Smooth muscle cell (in vitro differentiated cells): Measurements from ENCODE around the gene NKD2. TPM values are rescaled to one million over a fixed set of nuclear protein-coding genes. Genes with fewer than 3 reads are reported as not detected.

ENCODE experiments used
- DNase-seq: peaks from one replicate; lab custom pipeline; 2025; ENCODE audit not compliant: unreplicated experiment; lab: John Stamatoyannopoulos, UW
- H2AFZ ChIP-seq: fragments of 200-600 bp; sonication (generic); 2 replicates; pipeline ENCODE4 v1.6.0; 2016; ENCODE audit warnings: antibody characterized with exemption, low read depth, mild to moderate bottlenecking
- H3F3A ChIP-seq: fragments of 200-600 bp; sonication (generic); 2 replicates; pipeline ENCODE4 v1.6.0; 2017; ENCODE audit warnings: antibody characterized with exemption, low read depth
- H3K27ac ChIP-seq: fragments of 200-600 bp; sonication (generic); 2 replicates; pipeline ENCODE4 v1.5.1; 2016; ENCODE audit warnings: low read depth, mild to moderate bottlenecking
- H3K27me3 ChIP-seq: fragments of 200-600 bp; sonication (generic); 2 replicates; pipeline ENCODE4 v1.6.1; 2016; ENCODE audit warnings: low read depth, mild to moderate bottlenecking
- H3K36me3 ChIP-seq: fragments of 200-600 bp; sonication (generic); 2 replicates; pipeline ENCODE4 v1.5.1; 2016; ENCODE audit warnings: low read depth
- H3K4me1 ChIP-seq: fragments of 200-600 bp; sonication (generic); 2 replicates; pipeline ENCODE4 v1.5.1; 2016; ENCODE audit warnings: low read depth
- H3K4me2 ChIP-seq: fragments of 200-600 bp; sonication (generic); 2 replicates; pipeline ENCODE4 v1.6.0; 2016; ENCODE audit warnings: mild to moderate bottlenecking
- H3K4me3 ChIP-seq: fragments of 200-600 bp; sonication (generic); 2 replicates; pipeline ENCODE4 v1.5.1; 2016; ENCODE audit warnings: mild to moderate bottlenecking
- H3K79me2 ChIP-seq: fragments of 200-600 bp; sonication (generic); 2 replicates; pipeline ENCODE4 v1.6.0; 2016; ENCODE audit warnings: low read depth, mild to moderate bottlenecking
- H3K9ac ChIP-seq: fragments of 200-600 bp; sonication (generic); 2 replicates; pipeline ENCODE4 v1.6.0; 2016; ENCODE audit warnings: low read depth
- H3K9me3 ChIP-seq: fragments of 200-600 bp; sonication (generic); replicated peaks from 2 replicates; pipeline ENCODE4 v1.5.1; 2016; ENCODE audit warnings: low read depth
- H4K20me1 ChIP-seq: fragments of 200-600 bp; sonication (generic); 2 replicates; pipeline ENCODE4 v1.6.0; 2016; ENCODE audit warnings: low read depth
- CTCF ChIP-seq: fragments of 200-600 bp; sonication (generic); IDR thresholded peaks from 2 replicates; pipeline ENCODE4 v1.5.1; 2017; ENCODE audit warnings: borderline replicate concordance, mild to moderate bottlenecking, antibody characterized with exemption; ENCODE audit not compliant: insufficient read depth, poor library complexity, severe bottlenecking
- WGBS: methylation state at CpG from one replicate; pipeline ENCODE4 v1.1.7; 2016; ENCODE audit warnings: low lambda C conversion rate; 5-methylcytosine and 5-hydroxymethylcytosine counted together
- polyA plus RNA-seq: library from polyadenylated mRNA; unstranded; fragments of >200 nt; fragmentation: Nextera tagmentation; extraction: Ambion mirVana; gene quantifications from 2 replicates; pipeline ENCODE4 v1.2.1, GENCODE V29; 2016
- total RNA-seq: library from RNA; depleted of rRNA; stranded (reverse); fragments of >200 nt; gene quantifications from 2 replicates; pipeline ENCODE4 v1.2.3, GENCODE V29; 2014

NKD2 gene
- total and polyA plus RNA-seq, 2 experiments from 2014 or later, result 32.5 to 122 TPM

- Histone ChIP-seq H4K20me1 (peaks cover 62% of the 10 kb centered on the region), H3K79me2 (peaks cover 33% of the 10 kb centered on the region), H3K9ac (no peak overlapping the region), H3K9me3 (no peaks in the 10 kb centered on the region), H3K4me2 (peak overlapping the region; percentile 96), H2AFZ (no peak overlapping the region), H3K4me3 (peak overlapping the region; percentile 62), H3K27me3 (peaks cover 5% of the 10 kb centered on the region), H3K27ac (no peak overlapping the region), H3K36me3 (no peaks in the 10 kb centered on the region), H3K4me1 (peaks cover 4% of the 10 kb centered on the region), H3F3A (no peaks in the 10 kb centered on the region)
- 71% methylated on average over 13 of the region's 13 CpGs for WGBS
- no peak for TF ChIP-seq CTCF
- no peak for DNase-seq
These were observed 2.0 kb downstream of the NKD2 start for GRCh38 chr5:1010641-1011046.

- Histone ChIP-seq H3K4me2 (peak overlapping the region; percentile 96), H3K79me2 (peaks cover 33% of the 10 kb centered on the region), H3K9me3 (no peaks in the 10 kb centered on the region), H3K27ac (no peak overlapping the region), H2AFZ (no peak overlapping the region), H3F3A (no peaks in the 10 kb centered on the region), H3K27me3 (peaks cover 5% of the 10 kb centered on the region), H3K4me3 (no peak overlapping the region), H3K36me3 (no peaks in the 10 kb centered on the region), H3K4me1 (peaks cover 4% of the 10 kb centered on the region), H4K20me1 (peaks cover 68% of the 10 kb centered on the region), H3K9ac (no peak overlapping the region)
- WGBS, result 60% methylated on average over 11 of the region's 11 CpGs
- DNase-seq, result no peak
- peak; percentile 38 for TF ChIP-seq CTCF
These were observed 2.6 kb downstream of the NKD2 start for GRCh38 chr5:1011226-1011631.

GRCh38 chr5:1011741-1012312 is 3.2 kb downstream of the NKD2 start:
- H3K36me3 ChIP-seq, result no peaks in the 10 kb centered on the region
- no peak overlapping the region for H3K9ac ChIP-seq
- no peak overlapping the region for H2AFZ ChIP-seq
- H3K27me3 ChIP-seq, result peaks cover 5% of the 10 kb centered on the region
- H3K27ac ChIP-seq, result no peak overlapping the region
- no peak for DNase-seq
- H3K4me1 ChIP-seq, result peaks cover 4% of the 10 kb centered on the region
- no peaks in the 10 kb centered on the region for H3K9me3 ChIP-seq
- H3K4me2 ChIP-seq, result no peak overlapping the region
- WGBS, result 90% methylated on average over 19 of the region's 19 CpGs
- no peak overlapping the region for H3K4me3 ChIP-seq
- H3K79me2 ChIP-seq, result peaks cover 33% of the 10 kb centered on the region
- H3F3A ChIP-seq, result no peaks in the 10 kb centered on the region
- no peak for TF ChIP-seq CTCF
- peaks cover 74% of the 10 kb centered on the region for H4K20me1 ChIP-seq

GRCh38 chr5:1012313-1012841 is 3.8 kb downstream of the NKD2 start:
- 94% methylated on average over 12 of the region's 12 CpGs for WGBS
- H3K4me2 ChIP-seq, result no peak overlapping the region
- H3K4me3 ChIP-seq, result no peak overlapping the region
- DNase-seq, result no peak
- H3K9me3 ChIP-seq, result no peaks in the 10 kb centered on the region
- H3K27ac ChIP-seq, result no peak overlapping the region
- no peak for TF ChIP-seq CTCF
- H3K9ac ChIP-seq, result no peak overlapping the region
- peaks cover 4% of the 10 kb centered on the region for H3K4me1 ChIP-seq
- H3K27me3 ChIP-seq, result peaks cover 5% of the 10 kb centered on the region
- H3K36me3 ChIP-seq, result no peaks in the 10 kb centered on the region
- peaks cover 79% of the 10 kb centered on the region for H4K20me1 ChIP-seq
- H3K79me2 ChIP-seq, result peaks cover 33% of the 10 kb centered on the region
- no peak overlapping the region for H2AFZ ChIP-seq
- no peaks in the 10 kb centered on the region for H3F3A ChIP-seq
